ENCODE results near the gene KRTAP10-2.
"Not testable (repeated sequence)": the region's sequence is repeated elsewhere in the genome, so short reads cannot be mapped to it uniquely, and the experiment has no call there.

The KRTAP10-2 gene

DNA sequence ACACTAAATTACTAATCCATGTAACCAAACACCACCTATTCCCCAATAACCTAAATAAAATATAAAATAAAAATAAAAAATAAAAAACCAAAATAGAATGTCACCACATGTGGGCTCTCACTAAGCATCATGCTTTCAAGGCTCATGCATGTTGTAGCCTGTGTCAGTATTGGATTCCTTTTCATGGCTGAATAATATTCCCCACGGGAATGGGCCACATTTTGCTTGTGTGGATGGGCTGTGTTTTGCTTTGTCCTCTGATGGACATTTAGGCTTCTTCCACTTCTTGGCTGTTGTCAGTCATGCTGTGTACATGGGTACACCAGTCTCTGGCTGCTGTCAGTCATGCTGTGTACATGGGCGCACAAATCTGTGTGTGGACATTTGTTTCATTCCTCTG is 37.8 kb upstream of the KRTAP10-2 start:
- no peak for TF ChIP-seq CTCF (IDR thresholded peaks at IDR 0.05; ENCODE audit: low read depth, low read length, missing control alignments)
- no peak overlapping the region for H3K4me3 ChIP-seq (replicated peaks; ENCODE audit: low read depth, low read length)
- DNase-seq (ENCODE audit: extremely low read depth, low read depth), result no peak

DNA sequence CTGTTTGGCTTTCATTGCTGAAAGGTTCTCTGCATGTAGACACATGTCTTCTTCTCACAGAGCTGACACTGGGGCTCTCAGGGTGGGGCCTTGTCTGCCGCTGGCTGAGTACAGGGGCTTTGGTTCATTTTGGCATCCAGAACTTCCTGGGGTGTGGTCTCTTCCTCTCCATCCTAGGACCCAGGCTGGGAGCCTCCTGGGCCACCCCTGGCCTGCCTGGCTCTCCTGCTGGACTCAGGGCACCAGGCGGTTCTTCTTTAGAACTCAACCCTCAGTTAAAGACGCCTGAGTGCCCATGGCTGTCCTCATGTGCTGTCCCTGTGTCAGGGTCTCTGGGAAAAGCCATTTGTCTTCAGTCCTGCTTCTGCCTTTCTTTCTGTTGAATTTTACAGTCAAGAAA is 34.6 kb upstream of the KRTAP10-2 start:
- no peak overlapping the region for H3K4me3 ChIP-seq (replicated peaks; ENCODE audit: low read depth, low read length)
- no peak for TF ChIP-seq CTCF (IDR thresholded peaks at IDR 0.05; ENCODE audit: low read depth, low read length, missing control alignments)
- no peak for DNase-seq (ENCODE audit: extremely low read depth, low read depth)

GRCh38 chr21:44583800-44584147 is 32.5 kb upstream of the KRTAP10-2 start:
- H3K4me3 ChIP-seq (replicated peaks; ENCODE audit: low read depth, low read length), result no peak overlapping the region
- TF ChIP-seq CTCF (IDR thresholded peaks at IDR 0.05; ENCODE audit: low read depth, low read length, missing control alignments), result no peak
- DNase-seq (ENCODE audit: extremely low read depth, low read depth), result no peak

DNA sequence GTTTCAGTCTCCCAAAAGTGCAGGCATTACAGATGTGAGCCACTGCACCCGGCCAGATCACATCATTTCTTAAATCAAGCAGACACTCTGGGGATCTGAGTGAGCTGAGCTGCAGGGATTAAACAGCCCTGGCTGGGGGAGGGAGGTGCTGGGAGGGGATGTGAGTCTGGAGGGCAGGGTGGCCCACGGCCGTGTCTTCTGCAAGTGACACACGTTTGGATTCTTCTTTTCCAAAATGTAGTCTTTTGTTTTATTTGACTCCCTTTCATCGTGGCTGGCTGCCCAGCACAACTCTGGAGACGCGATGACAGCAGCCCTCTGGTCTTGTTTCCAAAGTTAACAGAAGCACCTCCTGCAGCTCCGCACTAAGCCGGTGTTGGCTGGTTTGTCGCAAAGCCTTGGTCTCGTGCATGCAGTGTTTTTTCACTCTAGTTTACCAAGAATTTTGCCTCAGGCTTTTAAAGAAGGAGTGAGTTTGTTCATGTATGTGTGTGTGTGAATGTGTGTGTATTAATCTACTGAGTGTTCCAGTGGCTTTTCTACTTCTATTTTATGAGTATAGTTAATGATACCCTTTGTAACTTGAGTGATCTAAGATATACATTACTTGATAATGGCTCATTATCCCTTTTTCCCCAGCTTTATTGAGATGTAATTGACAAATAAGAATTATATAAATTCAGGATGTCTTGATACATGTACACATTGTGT is 31.9 kb upstream of the KRTAP10-2 start:
- H3K4me3 ChIP-seq (replicated peaks; ENCODE audit: low read depth, low read length), result no peak overlapping the region
- TF ChIP-seq CTCF (IDR thresholded peaks at IDR 0.05; ENCODE audit: low read depth, low read length, missing control alignments), result no peak
- no peak for DNase-seq (ENCODE audit: extremely low read depth, low read depth)

DNA sequence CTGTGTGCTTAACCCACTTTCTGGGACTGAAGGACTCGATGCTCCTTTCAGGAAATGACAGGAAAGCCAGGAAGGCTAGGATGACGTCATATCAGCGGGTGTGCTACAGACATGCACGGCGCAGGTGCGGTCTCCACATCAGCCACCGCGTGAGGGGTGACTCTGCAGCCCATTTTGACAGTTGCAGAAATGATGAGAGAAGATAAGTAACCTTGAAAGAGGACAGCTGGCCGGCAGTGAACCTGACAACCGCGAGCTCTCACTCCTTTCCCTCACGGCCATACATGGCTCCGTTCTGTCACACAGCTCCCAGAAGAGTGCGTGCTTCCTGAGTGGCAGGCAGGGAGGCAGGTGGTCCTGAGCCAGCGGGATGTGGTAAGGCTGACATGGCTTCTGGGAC is 30.8 kb upstream of the KRTAP10-2 start:
- no peak for DNase-seq (ENCODE audit: extremely low read depth, low read depth)
- TF ChIP-seq CTCF (IDR thresholded peaks at IDR 0.05; ENCODE audit: low read depth, low read length, missing control alignments), result no peak
- H3K4me3 ChIP-seq (replicated peaks; ENCODE audit: low read depth, low read length), result no peak overlapping the region

DNA sequence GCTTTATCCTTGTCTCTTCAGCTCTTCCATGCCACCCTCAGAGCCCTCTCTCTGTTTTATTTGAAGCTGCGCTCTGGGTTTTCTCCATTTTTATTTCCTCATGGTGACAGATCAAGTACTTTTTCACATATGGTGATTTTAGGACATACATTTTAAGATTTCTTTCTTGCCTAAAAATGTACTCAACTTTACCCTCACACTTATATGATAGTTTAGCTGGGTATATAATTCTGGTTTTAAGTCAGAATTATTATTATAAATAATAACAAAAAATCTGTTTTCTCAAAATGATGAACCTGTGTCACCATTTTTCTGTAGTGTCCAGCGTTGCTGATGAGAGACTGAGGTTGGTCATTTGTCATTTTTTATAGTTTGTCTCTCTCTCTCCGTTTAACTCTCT is 29.9 kb upstream of the KRTAP10-2 start:
- no peak for DNase-seq (ENCODE audit: extremely low read depth, low read depth)
- no peak for TF ChIP-seq CTCF (IDR thresholded peaks at IDR 0.05; ENCODE audit: low read depth, low read length, missing control alignments)
- no peak overlapping the region for H3K4me3 ChIP-seq (replicated peaks; ENCODE audit: low read depth, low read length)

DNA sequence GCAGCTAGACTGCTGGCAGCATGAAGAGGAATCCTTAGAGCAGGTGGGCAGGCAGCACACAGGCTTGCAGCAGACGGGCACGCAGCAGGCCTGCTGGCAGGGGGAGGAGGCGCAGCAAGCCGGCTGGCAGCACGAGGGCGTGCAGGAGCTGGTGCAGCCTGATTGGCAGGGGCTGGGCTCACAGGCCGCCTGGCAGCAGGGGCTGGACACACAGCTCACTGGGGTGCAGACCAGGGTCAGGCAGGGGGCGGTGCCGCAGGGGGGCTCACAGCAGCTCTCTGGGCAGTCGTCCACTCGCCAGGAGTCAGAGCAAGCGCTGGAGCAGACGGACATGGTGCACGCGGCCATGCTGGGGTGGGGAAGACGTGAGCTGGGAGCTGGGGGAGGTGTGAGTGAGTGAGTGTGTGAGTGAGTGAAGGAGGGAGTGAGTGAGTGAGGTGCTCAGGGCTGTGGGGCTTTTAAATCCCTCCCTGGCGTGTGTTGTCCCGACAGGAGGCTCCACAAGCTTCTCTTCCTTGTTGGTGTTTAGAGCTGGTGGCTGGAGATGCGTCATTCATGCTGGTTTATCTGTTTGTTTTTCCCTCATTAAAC is 29.0 kb upstream of the KRTAP10-2 start, which contains the start of gene KRTAP10-5:
TSS of gene KRTAP10-5 (minus strand) at position 374 of the 591 bp plus-strand sequence. CDS start at position 348, 26 bp downstream.
- not testable (repeated sequence) for DNase-seq (ENCODE audit: extremely low read depth, low read depth); H3K4me3 ChIP-seq (replicated peaks; ENCODE audit: low read depth, low read length)

Measured in HFF-Myc (cell line).